Keratinocyte (primary cell): Measurements from ENCODE around the gene TBC1D13.
"Not testable (repeated sequence)": the region's sequence is repeated elsewhere in the genome, so short reads cannot be mapped to it uniquely, and the experiment has no call there.

Experiments used
- CTCF ChIP-seq, 3 experiments: IDR thresholded peaks in 1 of 3; conservative IDR thresholded peaks in 1 of 3; optimal IDR thresholded peaks in 1 of 3; 2 replicates in 2 of 3; 3 replicates in 1 of 3; pipeline versions ENCODE3 to v1.5.1; 2011; ENCODE audit warnings: low read length in 3 of 3, mild to moderate bottlenecking in 3 of 3, moderate library complexity in 2 of 3, control low read depth in 1 of 3, inconsistent platforms in 1 of 3; ENCODE audit not compliant: insufficient read depth in 2 of 3; ENCODE audit errors: extremely low read depth in 1 of 3
- EZH2 ChIP-seq: IDR thresholded peaks from one replicate; pipeline ENCODE4 v1.6.1; 2012; ENCODE audit warnings: inconsistent platforms, mild to moderate bottlenecking, low read length, moderate library complexity

GRCh38 chr9:128851779-128852600, 64.9 kb downstream of the TBC1D13 start:
- TF ChIP-seq CTCF (optimal IDR thresholded peaks at IDR 0.05 in 1 of 3, IDR thresholded peaks at IDR 0.05 in 1 of 3, conservative IDR thresholded peaks at IDR 0.05 in 1 of 3; ENCODE audit: extremely low read depth in 1 of 3, insufficient read depth in 2 of 3, low read length in 3 of 3) = peak in 2 of 3 experiments; percentile 19 to 39
- not testable (repeated sequence) for TF ChIP-seq EZH2
